HG03342 (cell line): ENCODE data around the gene TBXT.
"Not testable (repeated sequence)": the region's sequence is repeated elsewhere in the genome, so short reads cannot be mapped to it uniquely, and the experiment has no call there.

Experiments
- ATAC-seq: cut with Tn5 transposase; IDR thresholded peaks from one replicate; pipeline ENCODE4 v1.9.1; 2021; ENCODE audit warnings: mild to moderate bottlenecking, moderate library complexity; ENCODE audit not compliant: unreplicated experiment

TBXT gene

DNA sequence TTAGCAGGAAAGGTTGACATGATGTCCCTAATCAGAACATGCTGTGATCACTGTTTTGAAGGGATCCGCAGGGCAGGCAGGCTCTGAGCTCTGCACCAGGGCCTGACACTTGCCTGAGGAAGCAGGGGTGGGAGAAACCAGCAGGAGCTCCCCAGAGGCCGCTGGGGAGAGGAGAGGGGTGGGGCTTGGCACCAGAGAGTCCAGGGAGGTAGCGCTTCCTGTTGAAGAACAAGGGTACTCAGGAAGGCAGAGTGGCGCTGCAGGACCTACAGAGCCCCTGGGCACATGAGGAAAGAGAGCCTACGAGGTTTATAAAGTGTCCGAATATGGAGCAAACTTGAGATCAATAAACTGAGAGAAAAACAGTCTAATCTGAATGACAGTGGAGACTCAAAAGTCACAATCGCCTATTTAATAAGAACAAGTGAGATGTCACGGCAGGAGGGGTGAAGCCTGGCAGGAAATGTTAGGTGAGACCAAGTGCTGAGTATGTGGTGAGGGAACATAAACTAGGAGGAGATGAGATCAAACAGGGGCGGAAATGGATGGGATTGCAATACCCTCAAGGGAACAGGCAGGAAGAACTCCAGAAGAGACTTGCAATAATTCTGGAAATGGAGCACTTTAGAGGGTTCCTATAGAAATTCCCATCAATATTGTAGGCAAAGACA, 5.8 kb upstream of the TBXT start:
- no peak for ATAC-seq

DNA sequence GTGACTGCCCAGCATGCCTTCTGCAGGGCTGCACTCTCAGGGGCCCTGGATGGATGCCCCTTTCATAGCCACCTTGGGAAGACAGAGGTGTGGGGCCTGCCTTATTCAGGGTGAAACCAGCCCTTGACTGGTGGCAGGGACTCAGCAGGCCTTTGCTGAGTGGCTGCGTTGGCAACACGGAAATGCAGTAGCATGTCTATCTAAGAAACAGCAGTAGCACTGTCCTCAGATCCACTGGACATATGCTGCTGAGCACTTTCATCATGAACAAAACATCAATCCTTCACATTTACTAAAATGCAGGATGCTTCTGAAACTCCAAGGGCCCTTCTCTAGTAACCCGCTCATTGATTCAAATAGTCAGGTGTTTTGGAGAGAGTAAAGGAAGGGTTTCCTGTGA, 4.9 kb upstream of the TBXT start:
- no peak for ATAC-seq

- no peak for ATAC-seq
These were observed 2.1 kb upstream of the TBXT start for GRCh38 chr6:166169549-166170421.

DNA sequence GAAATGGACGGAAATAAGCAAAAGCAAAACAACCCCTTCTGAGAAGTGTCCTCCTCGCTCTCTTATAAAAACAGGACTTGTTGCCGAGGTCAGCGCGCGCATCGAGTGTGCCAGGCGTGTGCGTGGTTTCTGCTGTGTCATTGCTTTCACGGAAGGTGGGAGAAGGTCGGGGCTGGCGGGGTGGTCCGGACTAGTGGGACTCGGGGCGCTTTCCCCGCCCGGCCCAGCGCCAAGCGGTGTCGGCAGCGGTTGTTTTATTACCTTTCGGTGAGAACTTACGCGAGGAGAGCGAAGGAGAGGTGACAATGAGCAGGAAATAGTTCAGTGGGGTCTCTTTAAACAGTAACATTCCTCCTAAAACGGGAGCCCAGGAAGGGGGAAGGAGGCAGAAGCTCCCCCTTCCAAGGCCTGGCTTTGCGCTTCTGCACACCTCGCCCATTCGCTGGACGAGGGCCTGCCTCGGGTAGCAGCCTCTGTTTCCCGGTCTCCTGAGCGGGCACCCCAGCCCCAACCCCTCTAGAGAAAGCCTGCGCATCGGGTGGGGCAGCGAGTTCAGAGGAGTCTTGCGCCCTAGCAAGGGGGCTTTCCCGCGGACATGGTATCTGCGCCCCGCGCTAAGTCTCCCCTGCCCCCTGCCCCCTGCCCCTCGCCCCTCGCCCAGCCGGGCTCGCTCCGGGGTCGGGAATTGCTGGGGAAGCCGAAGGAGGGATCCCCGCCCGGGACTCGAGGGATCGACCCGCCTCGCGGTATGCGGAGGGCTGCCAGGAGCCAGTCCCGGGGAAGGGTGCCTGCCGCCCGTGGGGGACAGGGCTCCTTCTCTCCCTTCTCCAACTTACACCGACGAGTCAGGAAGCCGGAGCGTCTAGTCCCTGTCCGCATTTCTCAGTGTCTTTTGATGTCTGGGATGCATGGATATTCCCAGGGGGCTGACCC, 1.2 kb upstream of the TBXT start:
- no peak for ATAC-seq

DNA sequence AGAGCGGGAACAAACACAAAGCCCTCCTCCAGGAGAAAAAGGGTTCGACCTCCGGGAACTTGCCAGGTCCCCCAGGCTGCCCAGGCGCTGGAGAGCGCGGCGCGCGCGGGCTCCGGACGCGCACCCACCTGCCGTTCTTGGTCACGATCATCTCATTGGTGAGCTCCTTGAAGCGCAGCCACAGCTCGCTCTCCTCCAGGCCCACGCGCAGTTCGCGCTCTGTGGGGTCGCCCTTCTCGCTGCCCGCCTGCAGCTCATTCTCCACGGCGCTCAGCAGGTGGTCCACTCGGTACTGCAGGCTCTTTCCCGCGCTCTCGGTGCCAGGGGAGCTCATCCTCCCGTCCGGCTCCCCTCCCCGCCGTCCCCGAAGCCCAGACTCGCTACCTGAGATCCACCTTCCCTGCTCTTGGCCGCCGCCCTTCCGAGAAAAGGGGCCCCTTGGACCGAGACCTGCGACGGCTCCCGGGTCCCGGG, 356 bp downstream of the TBXT start:
- no peak for ATAC-seq

GRCh38 chr6:166166314-166167257, 1.1 kb downstream of the TBXT start:
- ATAC-seq: no peak

DNA sequence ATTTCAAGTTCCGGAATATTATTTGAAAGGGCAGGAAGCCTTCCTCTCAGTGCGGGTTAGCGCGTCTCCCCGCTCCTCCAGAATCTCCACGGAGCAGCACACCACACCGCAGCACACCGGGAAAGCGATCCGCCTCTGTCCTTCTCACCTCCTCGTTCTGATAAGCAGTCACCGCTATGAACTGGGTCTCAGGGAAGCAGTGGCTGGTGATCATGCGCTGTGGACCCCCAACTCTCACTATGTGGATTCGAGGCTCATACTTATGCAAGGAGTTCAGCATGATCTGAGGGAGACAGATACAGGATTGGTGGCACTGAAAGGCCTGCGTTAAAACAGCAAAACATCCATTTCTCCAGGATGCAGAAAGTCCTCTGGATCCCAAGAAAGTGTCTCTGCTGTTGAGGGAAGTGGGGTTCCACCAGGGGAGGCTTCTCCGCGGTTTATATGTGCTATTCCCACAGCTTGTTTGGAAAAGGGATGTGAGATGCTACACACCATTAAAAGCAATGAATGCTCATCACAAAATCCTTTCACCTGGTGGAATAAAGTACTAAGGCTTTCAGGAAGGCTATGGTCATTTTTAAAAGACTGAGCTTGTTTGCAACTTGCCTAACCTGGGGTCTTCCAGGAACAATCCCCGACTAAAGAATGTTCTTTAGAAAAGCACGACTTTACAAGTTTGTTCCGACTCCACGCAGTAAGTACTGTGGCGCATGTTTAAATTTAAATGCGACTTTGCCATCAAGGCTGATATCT, 1.9 kb downstream of the TBXT start:
- no peak for ATAC-seq

DNA sequence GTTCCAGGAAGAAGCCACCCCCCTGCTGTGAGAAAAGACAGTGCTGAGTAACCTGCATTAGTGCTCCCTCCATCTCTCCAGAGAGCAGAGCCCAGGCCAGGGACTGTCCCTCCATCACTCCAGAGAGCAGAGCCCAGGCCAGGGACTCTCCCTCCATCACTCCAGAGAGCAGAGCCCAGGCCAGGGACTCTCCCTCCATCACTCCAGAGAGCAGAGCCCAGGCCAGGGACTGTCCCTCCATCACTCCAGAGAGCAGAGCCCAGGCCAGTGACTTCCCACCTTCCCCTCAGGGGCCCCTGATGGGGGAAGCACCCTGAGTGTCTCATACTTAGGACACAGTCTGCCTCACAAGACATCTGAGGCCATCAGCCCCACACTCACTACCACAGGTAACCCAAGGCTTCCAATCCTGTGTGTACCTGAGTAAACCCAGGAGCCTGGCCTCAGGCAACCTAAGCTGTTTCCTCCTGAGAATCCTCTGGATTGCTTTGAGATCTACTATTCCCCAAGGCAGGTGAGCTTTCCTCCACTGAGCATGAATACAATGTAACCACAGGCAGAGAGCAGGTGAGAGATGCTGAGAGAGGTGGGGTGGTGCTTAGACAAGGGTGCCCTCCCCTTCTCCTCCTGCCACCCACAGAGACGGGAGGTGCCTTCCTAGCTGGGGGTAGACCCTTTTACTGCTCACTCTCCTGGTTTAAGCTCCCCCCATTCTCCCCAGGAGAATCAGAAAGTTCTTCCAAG, 4.9 kb downstream of the TBXT start:
- ATAC-seq: peak; percentile 83

DNA sequence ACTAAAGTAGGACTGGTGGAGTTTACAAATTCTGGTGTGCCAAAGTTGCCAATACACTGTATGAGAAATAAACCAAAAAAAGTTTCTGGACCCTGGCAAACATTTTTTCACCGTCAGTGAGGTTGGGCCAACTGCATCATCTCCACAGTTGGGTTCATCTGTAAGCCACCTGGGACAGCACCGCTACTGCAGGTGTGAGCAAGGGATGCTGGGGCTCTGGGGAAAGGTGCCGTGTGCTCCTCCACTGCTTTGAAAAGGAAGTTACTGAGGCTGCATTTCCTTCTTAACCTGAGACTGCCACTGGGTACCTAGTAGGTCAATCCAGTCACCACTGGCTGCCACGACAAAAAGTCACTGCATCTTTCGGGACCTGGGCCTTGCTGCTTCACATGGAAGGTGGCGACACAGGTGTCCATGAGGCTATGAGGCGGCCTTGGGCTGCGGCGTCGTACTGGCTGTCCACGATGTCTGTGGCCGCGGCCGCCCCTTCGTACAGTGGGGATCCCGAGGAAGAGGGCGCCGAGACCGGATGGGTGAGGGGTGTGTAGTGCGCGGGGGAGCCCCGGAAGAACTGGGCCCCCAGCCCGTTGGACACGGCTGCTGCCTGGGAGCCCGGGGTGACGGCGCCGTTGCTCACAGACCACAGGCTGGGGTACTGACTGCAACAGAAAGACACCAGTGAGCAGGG, 9.6 kb downstream of the TBXT start:
- no peak for ATAC-seq

- no peak for ATAC-seq
These were observed 10.7 kb downstream of the TBXT start for GRCh38 chr6:166156942-166157341.

DNA sequence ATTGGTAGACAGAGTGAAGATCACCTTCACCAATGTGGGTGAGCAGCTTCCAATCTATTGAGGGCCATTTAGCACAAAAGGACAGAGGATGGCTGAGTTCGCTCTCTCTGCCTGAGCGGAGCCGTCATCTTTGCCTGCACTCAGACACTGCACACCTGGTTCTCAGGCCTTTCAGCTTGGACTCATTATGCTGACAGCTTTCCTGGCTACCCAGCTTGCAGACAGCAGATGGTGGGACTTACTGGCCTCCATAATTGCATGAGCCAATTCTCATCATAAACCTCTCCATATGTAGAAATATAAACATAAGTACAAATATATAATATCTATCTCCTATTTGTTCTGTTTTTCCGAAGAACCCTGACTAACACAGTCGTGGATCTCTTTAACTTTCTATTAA, 13.7 kb downstream of the TBXT start:
- ATAC-seq: no peak

GRCh38 chr6:166152660-166153059, 15.0 kb downstream of the TBXT start:
- no peak for ATAC-seq

DNA sequence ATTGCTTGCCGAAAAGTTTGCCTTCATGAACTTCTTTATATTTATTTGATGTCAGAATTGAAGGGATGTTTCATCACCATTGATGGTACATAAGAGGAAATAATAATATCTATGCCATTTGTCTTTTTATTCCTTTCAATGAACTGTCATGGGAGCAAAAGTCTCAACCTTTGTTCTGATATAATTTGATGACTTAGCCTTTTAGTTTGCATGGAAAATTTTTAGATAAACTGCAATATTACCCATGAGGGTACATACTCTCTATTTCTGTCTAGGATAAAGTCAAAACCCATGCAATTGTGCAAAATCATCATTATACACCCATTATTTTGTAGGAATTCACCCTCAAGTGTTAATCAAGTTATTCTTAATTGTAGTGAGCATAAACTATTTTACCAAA, 15.9 kb downstream of the TBXT start:
- ATAC-seq: no peak

GRCh38 chr6:166145751-166146150, 21.9 kb downstream of the TBXT start:
- ATAC-seq: no peak

GRCh38 chr6:166143011-166143410, 24.6 kb downstream of the TBXT start:
- ATAC-seq: no peak

GRCh38 chr6:166127624-166128472, 39.8 kb downstream of the TBXT start:
- ATAC-seq: no peak

DNA sequence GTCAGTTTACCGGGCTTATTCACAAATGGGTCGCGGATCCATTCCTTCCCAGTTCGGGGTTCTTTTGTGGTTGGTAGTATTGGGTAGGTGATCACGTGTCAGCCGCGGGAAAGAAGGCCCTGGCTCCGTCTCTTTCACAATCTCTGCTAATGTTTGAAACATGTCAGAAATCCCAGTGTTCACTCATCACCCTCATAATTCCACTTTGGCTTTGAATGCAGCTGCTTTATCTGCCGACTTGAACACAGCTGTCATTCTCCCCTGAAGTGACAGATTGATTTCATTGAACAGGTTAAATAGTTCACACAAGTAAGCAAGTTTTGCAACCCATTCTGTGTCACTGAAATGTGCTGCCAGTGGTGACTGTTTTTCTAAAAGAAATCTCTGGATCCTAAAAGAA, 44.5 kb downstream of the TBXT start:
- ATAC-seq: not testable (repeated sequence)
